8988T (cell line): ENCODE data around the gene ARPC2.

Experiments used
- DNase-seq: peaks from one replicate; pipeline ENCODE4 v3.0.0; 2011

The ARPC2 gene

GRCh38 chr2:218217360-218218267 is 625 bp downstream of the ARPC2 start:
- peak; percentile 38 for DNase-seq

DNA sequence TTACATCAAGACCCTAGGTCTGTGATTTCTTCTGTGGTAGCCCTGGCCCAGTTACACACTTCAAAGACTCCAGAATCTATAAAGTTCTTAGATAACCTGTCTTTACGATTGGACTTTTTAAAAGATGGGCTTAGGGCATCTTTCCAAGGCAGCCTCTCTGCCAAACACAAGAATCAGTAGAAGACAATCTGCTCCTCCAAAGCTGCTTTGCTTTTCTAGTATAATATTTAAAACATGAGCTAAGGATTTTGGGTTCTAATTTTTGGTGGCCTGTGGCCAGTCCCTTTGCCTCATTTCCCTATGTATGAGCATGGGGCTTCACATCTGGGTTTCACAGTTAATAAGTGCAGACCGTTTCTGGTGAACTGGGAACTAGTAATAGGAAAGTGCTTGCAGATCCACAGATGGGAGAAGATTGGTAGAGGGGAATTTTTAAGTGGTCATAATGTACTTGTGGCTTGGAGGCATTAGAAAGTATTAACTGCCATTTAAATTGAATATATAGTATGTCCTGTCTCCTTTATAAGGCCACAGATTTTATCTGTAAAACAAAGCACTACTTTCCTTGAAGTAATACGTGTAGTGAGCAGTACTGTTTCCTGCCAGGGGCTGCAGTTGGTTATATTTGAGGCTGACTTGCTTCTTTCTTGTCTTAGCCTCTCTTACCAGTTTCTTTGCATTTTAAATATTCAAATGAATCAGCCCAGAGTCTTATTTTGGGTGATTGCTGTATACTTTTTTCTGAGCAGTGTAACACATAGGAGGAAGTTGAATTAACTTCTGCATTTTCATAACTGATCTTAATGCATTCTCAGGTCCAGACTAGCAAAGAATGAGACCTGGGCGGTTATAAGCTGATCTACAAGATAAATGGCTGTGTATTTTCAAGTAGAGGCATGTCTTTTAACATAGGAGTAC is 1.5 kb downstream of the ARPC2 start:
- no peak for DNase-seq

DNA sequence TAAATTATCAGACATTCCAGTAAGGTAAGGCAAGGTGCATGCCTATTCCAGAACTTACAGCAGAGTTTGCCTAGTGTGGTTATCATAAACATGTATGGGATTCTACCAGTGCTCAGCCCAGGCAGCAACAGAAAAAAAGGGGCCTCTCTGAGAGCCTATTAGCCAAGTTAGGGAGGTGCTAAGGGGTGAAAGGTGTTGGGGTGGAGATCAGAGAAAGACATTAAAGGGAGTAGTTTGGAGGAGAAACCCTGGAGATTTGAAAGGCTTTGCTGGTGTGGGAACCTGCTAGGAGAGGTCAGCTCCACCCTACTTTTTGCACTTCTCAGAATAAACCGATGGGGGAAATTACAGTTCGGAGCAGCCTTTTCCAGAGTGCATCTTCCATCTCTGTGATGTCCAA is 2.9 kb downstream of the ARPC2 start:
- DNase-seq = no peak

- no peak for DNase-seq
Observed at GRCh38 chr2:218221000-218221399, 4.0 kb downstream of the ARPC2 start.

DNA sequence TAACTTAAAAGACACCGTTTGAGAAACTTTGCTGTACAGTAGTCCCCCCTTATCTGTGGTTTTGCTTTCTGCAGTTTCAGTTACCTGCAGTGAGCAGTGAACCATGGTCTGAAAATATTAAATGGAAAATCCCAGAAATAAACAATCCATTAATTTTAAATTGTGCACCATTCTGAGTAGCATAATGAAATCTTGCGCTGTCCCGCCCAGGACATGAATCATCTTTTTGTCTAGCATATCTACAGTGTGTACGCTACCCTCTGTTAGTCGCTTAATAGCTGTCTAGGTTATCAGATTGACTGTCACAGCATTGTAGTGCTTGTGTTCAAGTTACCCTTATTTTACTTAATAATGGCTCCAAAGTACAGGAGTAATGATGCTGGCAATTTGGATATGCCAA is 6.1 kb downstream of the ARPC2 start:
- no peak for DNase-seq

DNA sequence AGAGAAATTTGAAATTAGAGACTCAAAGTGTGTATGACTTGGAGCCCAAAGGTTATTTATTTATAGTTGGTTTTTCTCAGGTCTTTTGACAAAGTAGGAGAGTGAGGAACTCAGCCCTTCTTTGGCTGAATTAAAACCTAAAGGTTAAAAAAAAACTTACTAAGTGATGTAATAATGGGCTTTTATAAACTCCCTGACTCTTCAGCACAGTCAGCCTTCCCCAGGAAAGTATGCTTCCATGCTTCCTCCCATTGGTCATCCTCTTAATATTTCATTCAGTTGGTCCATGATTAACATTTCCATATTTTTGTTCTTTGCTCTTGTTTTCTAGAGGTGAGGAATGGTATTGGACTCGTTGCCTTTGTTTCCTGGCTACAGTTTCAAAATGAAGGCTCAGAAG is 7.2 kb downstream of the ARPC2 start:
- no peak for DNase-seq

DNA sequence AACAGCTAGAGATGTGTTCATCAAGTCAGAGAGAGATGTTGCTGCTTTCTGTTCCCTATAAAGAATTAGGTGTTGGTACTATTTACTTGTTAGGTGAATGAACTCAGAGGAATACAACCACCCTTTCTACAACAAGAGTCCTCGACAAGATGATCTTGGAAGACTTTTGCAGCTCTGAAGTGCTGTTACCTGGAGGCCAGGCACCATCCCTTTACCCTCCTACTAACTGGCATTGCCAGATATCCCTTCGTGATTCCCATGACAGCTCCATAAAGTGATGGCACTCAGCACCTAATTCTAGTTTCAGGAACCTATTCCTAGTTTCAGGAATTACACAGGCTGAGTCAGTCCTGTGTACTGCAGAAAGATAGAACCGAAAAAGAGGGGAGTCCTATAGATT is 9.9 kb downstream of the ARPC2 start:
- no peak for DNase-seq

GRCh38 chr2:218228366-218229090 is 11.5 kb downstream of the ARPC2 start:
- DNase-seq = no peak

GRCh38 chr2:218229239-218229638 is 12.2 kb downstream of the ARPC2 start:
- DNase-seq = no peak

- DNase-seq = no peak
Observed at GRCh38 chr2:218229851-218230250, 12.9 kb downstream of the ARPC2 start.

- no peak for DNase-seq
Observed at GRCh38 chr2:218230882-218231281, 13.9 kb downstream of the ARPC2 start.

DNA sequence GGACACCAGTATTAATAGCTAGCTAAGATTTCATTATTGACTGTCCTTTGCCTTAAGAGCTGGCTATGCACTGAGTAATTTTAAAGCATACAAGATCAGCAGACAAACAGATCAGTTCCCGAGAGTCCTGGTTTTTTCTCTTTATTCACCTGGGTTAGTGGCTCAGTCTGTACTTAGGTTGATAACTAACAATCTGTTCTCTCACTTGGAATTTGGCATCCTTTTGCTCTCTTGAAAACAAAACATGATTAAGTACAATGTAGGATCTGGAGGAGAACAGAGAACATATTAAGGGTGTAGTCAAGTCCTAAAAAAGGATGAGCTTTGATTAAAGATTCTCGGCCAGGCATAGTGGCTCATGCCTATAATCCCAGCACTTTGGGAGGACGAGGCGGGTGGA is 16.6 kb downstream of the ARPC2 start:
- DNase-seq = no peak

GRCh38 chr2:218234521-218234920 is 17.5 kb downstream of the ARPC2 start:
- DNase-seq = no peak

DNA sequence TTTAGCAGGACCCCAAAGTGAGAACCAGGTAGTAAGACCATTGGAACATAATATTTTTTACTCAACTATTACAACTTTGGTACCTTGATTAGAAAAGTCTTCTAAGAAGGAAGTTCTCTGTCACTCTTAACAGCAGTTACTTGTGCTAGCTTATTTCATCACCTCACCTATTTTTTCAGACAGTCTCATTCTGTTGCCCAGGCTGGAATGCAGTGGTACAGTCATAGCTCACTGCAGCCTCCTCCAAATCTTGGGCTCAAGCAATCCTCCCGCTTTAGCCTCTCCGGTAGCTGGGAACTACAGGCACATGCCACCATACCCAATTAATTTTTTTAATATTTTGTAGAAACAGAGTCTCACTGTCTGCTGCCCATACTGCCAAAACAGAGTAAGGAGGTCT is 18.0 kb downstream of the ARPC2 start:
- no peak for DNase-seq

DNA sequence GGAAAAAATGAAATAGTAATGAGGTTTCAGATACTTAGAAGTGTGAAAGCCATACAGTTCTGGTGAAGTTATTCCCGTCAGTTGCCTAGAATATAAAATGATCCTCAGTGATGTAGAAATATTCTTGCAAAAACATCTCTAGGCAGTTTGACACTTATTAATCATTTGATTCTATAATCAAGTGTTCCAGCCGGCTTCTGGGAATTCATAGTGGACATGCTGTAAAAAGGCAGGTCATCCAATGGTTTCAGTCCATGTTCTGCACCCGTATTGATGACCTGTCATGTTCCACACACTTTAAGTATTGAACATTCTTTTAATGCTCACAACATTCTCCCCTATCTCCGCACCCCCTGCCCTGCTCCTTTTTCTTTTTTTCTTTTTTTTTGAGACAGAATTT is 19.8 kb downstream of the ARPC2 start:
- no peak for DNase-seq

DNA sequence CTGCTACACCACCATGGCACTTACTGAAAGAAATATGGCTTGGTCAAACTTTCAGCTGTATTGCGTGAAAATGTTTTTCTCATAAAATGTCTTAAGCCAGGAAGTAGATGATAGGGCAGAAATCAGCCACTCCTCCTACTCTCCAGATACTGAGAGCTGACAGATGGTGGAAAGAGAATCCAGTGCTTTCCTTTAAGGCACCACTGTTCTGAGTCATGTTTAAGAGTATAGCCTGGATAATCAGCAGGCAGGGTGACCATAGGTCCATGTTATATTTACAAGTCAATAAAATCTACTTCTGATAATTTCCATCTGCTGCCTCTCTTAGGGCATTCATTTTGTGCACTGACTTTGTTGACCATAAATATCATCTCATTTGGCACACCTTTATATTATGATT is 21.9 kb downstream of the ARPC2 start:
- no peak for DNase-seq

DNA sequence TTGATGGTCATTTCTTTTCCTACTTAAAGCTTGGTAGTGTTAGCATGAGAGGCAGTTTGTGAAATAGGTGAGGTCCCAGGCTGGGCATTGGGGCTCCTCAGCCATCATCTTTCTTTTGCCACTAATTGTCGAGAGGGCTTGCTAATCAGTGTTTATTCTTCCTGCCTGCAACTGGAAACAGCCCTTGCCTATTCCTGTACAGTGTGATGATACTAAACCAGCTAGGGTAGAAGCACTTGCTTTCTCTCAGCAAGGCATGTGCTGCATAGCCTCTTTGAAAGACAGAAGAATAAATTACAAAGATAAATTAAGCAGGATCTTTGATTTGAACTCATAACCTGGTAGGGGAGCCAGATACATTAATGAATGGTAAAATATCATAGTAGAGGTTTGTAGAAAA is 27.2 kb downstream of the ARPC2 start:
- no peak for DNase-seq

DNA sequence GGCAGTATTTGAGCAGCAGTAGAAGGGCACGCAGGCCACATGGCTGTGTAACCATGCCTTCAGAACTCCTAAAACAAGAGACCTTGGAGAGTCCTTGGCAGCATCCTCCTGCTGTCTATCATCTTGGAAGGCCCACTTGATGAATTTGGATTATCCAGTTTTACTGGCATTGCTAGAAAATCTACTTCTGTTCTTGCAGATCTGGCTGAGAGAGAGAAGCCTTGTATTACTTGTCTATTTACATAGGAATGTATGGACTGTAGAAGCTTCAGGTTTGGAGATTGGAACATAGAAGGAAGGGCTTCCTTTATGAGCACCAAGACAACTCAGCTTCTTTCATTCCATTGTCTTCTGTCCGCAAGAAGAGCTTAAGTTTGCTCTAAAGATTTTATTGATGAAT is 27.7 kb downstream of the ARPC2 start:
- no peak for DNase-seq

DNA sequence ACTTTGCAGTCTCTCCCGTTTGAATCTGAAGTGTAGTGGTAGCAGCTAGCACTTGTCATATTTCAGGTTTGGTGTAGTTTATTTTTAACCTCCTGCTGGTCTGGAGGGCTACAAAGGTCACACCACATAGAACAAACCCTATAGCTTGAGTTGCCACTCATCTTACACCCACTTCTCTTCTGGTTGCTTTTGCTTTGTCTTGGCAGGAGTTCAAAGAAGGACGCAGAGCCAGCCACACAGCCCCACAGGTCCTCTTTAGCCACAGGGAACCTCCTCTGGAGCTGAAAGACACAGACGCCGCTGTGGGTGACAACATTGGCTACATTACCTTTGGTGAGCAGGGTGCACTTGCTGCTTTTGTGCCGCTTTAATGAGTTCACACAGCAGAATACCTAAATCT is 28.2 kb downstream of the ARPC2 start:
- no peak for DNase-seq

- DNase-seq = no peak
Observed at GRCh38 chr2:218249691-218250090, 32.7 kb downstream of the ARPC2 start.

DNA sequence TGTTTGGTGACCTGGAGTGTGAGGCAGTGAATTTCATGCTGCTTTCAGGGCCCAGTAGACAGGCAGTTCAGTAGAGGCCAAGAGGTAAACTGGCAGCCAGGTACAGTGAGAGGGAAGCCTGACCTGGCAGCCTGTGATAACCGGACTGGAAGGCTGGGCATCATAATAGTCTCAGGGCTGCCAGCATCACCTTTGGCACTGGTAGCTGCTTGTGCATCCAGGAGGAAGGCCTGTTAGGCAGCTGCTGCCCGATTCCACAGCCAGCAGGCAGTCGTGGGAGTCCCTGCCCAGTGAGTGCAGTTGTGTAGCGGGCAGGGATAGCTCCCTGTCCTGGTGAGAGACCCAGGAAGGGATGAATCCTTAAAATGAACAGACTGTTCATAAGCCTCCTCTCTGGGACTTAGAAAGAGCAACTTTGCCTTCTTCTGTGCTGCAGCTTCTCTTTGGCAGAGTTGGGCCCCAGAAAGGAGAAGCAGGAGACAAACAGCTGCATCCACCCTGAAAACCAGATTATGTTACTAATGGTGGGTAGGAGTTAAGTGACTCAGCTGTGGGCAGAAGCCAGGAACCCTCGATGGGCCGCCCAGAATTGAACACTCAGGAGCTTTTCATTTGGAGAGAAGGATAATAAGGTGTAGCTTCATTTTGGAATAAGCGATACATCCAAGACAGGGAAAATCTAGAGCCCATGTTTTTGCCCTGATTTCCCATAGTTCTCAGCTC is 35.7 kb downstream of the ARPC2 start:
- no peak for DNase-seq

DNA sequence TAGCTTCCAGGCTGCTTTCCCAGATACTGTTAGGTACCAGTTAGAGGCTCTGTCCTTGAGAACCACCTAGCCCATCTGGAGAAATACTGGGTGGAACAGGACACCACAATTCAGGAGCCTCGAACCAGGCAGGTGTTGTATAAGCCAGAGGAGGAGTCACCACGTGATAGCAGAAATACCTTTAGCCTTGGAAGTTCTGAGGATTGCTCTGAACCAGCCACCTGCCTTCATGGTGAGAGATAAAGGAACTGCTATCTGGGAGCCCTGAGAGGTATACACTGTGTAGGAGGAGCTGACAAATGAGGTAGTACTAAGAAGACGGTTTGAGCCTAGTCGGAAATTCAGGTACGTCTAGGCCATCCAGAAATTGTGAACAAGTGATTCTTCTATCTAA is 36.2 kb downstream of the ARPC2 start:
- no peak for DNase-seq

DNA sequence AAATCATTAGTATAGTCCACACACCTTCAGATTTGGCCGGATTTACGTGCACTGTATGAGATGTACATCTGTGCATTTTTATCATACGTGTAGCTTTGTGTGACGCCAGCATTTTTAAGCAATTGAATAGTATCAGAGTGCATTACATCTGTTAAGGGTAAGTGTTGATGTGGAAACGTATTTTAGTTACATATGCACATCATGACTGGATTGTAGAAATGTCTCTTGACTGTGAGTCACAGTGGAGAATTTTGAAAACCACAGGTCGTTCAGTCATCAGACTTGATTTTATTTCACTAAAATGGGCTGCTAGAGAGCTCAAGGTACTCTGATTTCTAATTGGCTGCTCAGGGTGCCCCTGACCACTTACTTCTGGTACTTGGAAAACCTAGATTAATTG is 38.5 kb downstream of the ARPC2 start:
- no peak for DNase-seq
